Panc1 (cell line): Measurements from ENCODE around the gene UBASH3B. TPM values are rescaled to one million over a fixed set of nuclear protein-coding genes. Genes with fewer than 3 reads are reported as not detected.

Experiments
- ATAC-seq: fragments of 200-7000 bp; cut with Tn5 transposase; 2 replicates; pipeline ENCODE4 v1.9.1; 2020; ENCODE audit warnings: mild to moderate bottlenecking, moderate library complexity
- BruUV-seq: library from RNA; stranded (reverse); fragments of 400-500 nt; replicated peaks from 2 replicates; lab custom pipeline; 2021; lab: Mats Ljungman, UMichigan
- CTCF ChIA-PET: fragments of 300-600 bp; sonication (Branson Sonifier 250); formaldehyde crosslinking; loops from one replicate; lab custom pipeline; 2022; ENCODE audit warnings: antibody characterized with exemption; lab: Charles Lee
- POLR2A ChIA-PET: fragments of 300-600 bp; sonication (Branson Sonifier 250); formaldehyde crosslinking; loops from one replicate; lab custom pipeline; 2022; ENCODE audit warnings: antibody characterized with exemption; lab: Charles Lee
- DNase-seq: peaks from one replicate; pipeline ENCODE4 v3.0.0-alpha.2; 2010; ENCODE audit warnings: low read depth, low spot score
- H3K27ac ChIP-seq: 2 replicates; pipeline ENCODE4 v1.5.1; 2011; ENCODE audit warnings: mild to moderate bottlenecking, low read length, inconsistent platforms
- H3K27me3 ChIP-seq: fragments of 200-500 bp; sonication (Bioruptor generic); 2 replicates; pipeline ENCODE4 v1.6.0; 2014; ENCODE audit warnings: low read length, inconsistent platforms; ENCODE audit not compliant: control insufficient read depth, insufficient read depth
- H3K36me3 ChIP-seq: fragments of 200-500 bp; sonication (Bioruptor generic); 2 replicates; pipeline ENCODE4 v1.5.1; 2014; ENCODE audit warnings: inconsistent platforms, mild to moderate bottlenecking, low read length, moderate library complexity; ENCODE audit not compliant: control insufficient read depth, insufficient read depth
- H3K4me1 ChIP-seq: 2 replicates; pipeline ENCODE4 v1.5.1; 2011; ENCODE audit warnings: inconsistent platforms, mild to moderate bottlenecking, low read length, moderate library complexity; ENCODE audit not compliant: control insufficient read depth, insufficient read depth
- H3K4me3 ChIP-seq, 2 experiments: 2 replicates each; pipeline ENCODE4 v1.5.1; 2011 to 2012; ENCODE audit warnings: low read depth in 2 of 2, low read length in 2 of 2, mild to moderate bottlenecking in 2 of 2, inconsistent platforms in 1 of 2, moderate library complexity in 1 of 2
- H3K9me3 ChIP-seq: fragments of 200-500 bp; sonication (Bioruptor generic); 2 replicates; pipeline ENCODE4 v1.5.1; 2014; ENCODE audit warnings: low read depth, mild to moderate bottlenecking, inconsistent platforms, low read length, moderate library complexity; ENCODE audit not compliant: control insufficient read depth, insufficient read depth
- CTCF ChIP-seq: fragments of 450-650 bp; IDR thresholded peaks from 2 replicates; pipeline ENCODE4 v1.5.1; 2017; ENCODE audit warnings: mild to moderate bottlenecking
- POLR2AphosphoS5 ChIP-seq: IDR thresholded peaks from 2 replicates; pipeline ENCODE4 v1.6.1; 2012; ENCODE audit warnings: mild to moderate bottlenecking, low read depth, low read length, moderate library complexity
- REST ChIP-seq, 2 experiments: IDR thresholded peaks; 2 replicates each; pipeline ENCODE4 v1.6.1; 2011 to 2012; ENCODE audit warnings: low read depth in 2 of 2, control low read depth in 1 of 2, low read length in 1 of 2, mild to moderate bottlenecking in 1 of 2, moderate library complexity in 1 of 2; ENCODE audit not compliant: insufficient read depth in 1 of 2
- SIN3A ChIP-seq: IDR thresholded peaks from 2 replicates; pipeline ENCODE4 v1.6.1; 2012; ENCODE audit warnings: low read depth, mild to moderate bottlenecking, low read length, moderate library complexity, borderline replicate concordance; ENCODE audit not compliant: insufficient read depth
- TCF7L2 ChIP-seq: IDR thresholded peaks from 2 replicates; pipeline ENCODE4 v1.6.1; 2011; ENCODE audit warnings: mild to moderate bottlenecking, low read depth, low read length, inconsistent platforms
- in situ Hi-C: cut with HindIII; loops from 2 replicates; pipeline ENCODE4 v1.10.0; 2016; ENCODE audit warnings: low sequenced_read_pairs, low pct_unique_long_range_greater_than_20kb
- intact Hi-C: fragments of 100-400 bp; cut with micrococcal nuclease; formaldehyde crosslinking; loops from one replicate; pipeline ENCODE4 v1.10.0; 2022; ENCODE audit not compliant: unreplicated experiment
- total RNA-seq: library from RNA; stranded (reverse); gene quantifications from one replicate; pipeline ENCODE4 v1.2.1, GENCODE V29; 2021; ENCODE audit not compliant: unreplicated experiment

The UBASH3B gene
- total RNA-seq, 1 experiment from 2014 or later, result 55.1 TPM

- ChIA-PET POLR2A (no interaction called here), CTCF (no interaction called here)
- no TSS peak for BruUV-seq
Observed at GRCh38 chr11:122707111-122707510, 51.6 kb downstream of the UBASH3B start.

GRCh38 chr11:122707901-122708300 lies 52.4 kb downstream of the UBASH3B start:
- ATAC-seq (no peak), DNase-seq (no peak)
- no peak overlapping the region for H3K27ac ChIP-seq
- no peaks in the 10 kb centered on the region for H3K36me3 ChIP-seq
- H3K4me1 ChIP-seq, result peaks cover 5% of the 10 kb centered on the region; the same call in 1 of the 2 replicates
- intact Hi-C loops, result no loop called here
- no TSS peak for BruUV-seq
- H3K4me3 ChIP-seq, result no peak overlapping the region
- H3K27me3 ChIP-seq, result no peaks in the 10 kb centered on the region
- in situ Hi-C loops, result no loop called here
- H3K9me3 ChIP-seq, result no peaks in the 10 kb centered on the region
- POLR2A ChIA-PET, result no interaction called here
- TF ChIP-seq POLR2AphosphoS5, result no peak
- CTCF ChIA-PET, result no interaction called here

More at GRCh38 chr11:122707111-122707510, 51.6 kb downstream of the UBASH3B start:
- in situ Hi-C loops (no loop called here), intact Hi-C loops (no loop called here)
- TF ChIP-seq CTCF, result no peak
- no peak for TF ChIP-seq TCF7L2
- no peak for TF ChIP-seq SIN3A
- no peak for TF ChIP-seq POLR2AphosphoS5
- TF ChIP-seq REST (IDR thresholded peaks at IDR 0.05; ENCODE audit: insufficient read depth in 1 of 2, low read depth in 2 of 2, low read length in 1 of 2), result no peak
- DNase-seq, result no peak
- H3K4me3 ChIP-seq, result no peak overlapping the region
- H3K27ac ChIP-seq, result no peak overlapping the region
- ATAC-seq, result no peak
- H3K27me3 ChIP-seq, result no peaks in the 10 kb centered on the region
- H3K4me1 ChIP-seq, result peaks cover 5% of the 10 kb centered on the region; the same call in 1 of the 2 replicates
- no peaks in the 10 kb centered on the region for H3K36me3 ChIP-seq
- H3K9me3 ChIP-seq, result no peaks in the 10 kb centered on the region

GRCh38 chr11:122709039-122709760 lies 53.7 kb downstream of the UBASH3B start:
- DNase-seq, result no peak
- CTCF ChIA-PET, result no interaction called here
- POLR2A ChIA-PET, result no interaction called here
- Histone ChIP-seq H3K27me3 (no peaks in the 10 kb centered on the region), H3K27ac (no peak overlapping the region), H3K9me3 (no peaks in the 10 kb centered on the region), H3K4me1 (peaks cover 5% of the 10 kb centered on the region; the same call in 1 of the 2 replicates), H3K4me3 (no peak overlapping the region), H3K36me3 (no peaks in the 10 kb centered on the region)
- BruUV-seq, result no TSS peak
- in situ Hi-C loops (no loop called here), intact Hi-C loops (no loop called here)
- TF ChIP-seq CTCF (no peak), TCF7L2 (no peak)
- ATAC-seq, result no peak
